ENCODE results near the gene ERP29.
"Not testable (repeated sequence)": the region's sequence is repeated elsewhere in the genome, so short reads cannot be mapped to it uniquely, and the experiment has no call there.

Gene ERP29

DNA sequence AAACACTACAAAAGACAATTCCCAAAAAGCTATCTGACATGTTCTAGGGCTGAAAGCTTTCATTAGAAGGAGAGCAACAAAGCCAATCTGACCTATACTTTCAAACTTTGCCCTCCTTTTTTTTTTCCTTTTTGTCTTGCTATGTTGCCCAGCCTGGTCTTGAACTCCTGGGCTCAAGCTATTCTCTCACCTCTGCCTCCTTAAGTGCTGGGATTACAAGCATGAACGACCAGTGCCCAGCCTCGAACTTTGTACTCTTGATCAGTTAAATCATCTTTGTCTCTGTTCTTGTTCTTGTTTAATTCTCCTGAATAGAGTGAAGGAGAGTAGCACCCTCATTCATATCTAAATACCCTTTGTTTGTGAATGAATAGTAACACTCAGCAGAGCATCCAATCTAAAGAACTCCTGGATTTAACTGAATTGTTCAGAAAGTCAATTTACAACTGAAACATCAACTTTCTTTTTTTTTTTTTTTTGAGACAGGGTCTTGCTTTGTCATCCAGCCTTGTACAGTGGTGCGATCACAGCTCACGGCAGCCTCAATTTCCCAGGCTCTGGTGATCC, 22.1 kb downstream of the ERP29 start:
- no peak for DNase-seq (ENCODE audit: low spot score)

DNA sequence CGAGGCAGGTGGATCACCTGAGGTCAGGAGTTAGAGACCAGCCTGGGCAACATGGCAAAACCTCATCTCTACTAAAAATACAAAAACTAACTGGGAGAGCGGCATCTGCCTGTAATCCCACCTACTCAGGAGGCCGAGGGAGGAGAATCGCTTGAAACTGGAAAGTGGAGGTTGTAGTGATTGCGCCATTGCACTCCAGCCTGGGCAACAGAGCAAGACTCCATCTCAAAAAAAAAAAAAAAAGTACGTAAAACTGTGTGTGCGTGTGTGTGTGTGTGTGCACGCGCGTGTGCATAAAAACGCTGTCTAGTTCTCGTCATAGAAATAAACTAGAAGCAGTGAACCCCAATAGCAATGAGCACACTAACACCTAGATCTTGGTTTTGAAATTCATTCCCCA, 23.4 kb downstream of the ERP29 start:
- DNase-seq (ENCODE audit: low spot score) = not testable (repeated sequence)

GRCh38 chr12:112046003-112046402, 32.8 kb downstream of the ERP29 start:
- DNase-seq (ENCODE audit: low spot score) = no peak

DNA sequence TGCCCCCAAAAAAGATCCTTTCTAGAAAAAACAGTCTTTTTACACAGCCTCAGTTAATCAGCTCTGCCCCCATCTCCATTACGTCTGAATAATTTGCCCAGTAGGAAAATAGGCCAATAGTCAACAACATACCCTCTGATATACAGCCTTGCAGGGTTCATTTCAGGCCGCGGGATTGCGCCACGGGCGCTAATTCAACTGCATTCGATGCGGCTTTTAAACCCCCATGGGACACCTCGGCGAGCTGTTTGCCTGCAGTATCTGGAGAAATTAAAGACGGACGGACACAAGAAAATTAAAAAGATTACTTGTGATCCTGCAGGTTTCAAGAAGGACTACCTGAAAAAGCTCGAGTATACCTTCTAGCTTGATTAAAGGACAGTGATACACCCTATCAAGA, 36.1 kb downstream of the ERP29 start:
- no peak for DNase-seq (ENCODE audit: low spot score)

GRCh38 chr12:112061137-112061536, 47.9 kb downstream of the ERP29 start:
- no peak for DNase-seq (ENCODE audit: low spot score)

GRCh38 chr12:112063273-112063672, 50.0 kb downstream of the ERP29 start:
- DNase-seq (ENCODE audit: low spot score) = no peak

- no peak for DNase-seq (ENCODE audit: low spot score)
Observed at GRCh38 chr12:112066566-112066965, 53.3 kb downstream of the ERP29 start.

Data from CD4-positive, alpha-beta T cell treated with Interleukin-6 at 100 ng/mL for 8 hours (primary cell).